HG03439 (cell line): ENCODE results near the gene DHRS7.
"Not testable (repeated sequence)": the region's sequence is repeated elsewhere in the genome, so short reads cannot be mapped to it uniquely, and the experiment has no call there.

Source experiments
- ATAC-seq: cut with Tn5 transposase; IDR thresholded peaks from one replicate; pipeline ENCODE4 v1.9.1; 2021; ENCODE audit warnings: mild to moderate bottlenecking, moderate library complexity; ENCODE audit not compliant: unreplicated experiment

The DHRS7 gene

GRCh38 chr14:60134702-60135101 is 30.5 kb downstream of the DHRS7 start:
- ATAC-seq: no peak

- ATAC-seq: no peak
Observed at GRCh38 chr14:60133487-60133886, 31.7 kb downstream of the DHRS7 start.

- ATAC-seq: no peak
Observed at GRCh38 chr14:60125918-60126317, 39.3 kb downstream of the DHRS7 start.

- no peak for ATAC-seq
Observed at GRCh38 chr14:60116181-60116580, 49.0 kb downstream of the DHRS7 start.

GRCh38 chr14:60114881-60115280 is 50.3 kb downstream of the DHRS7 start:
- ATAC-seq: no peak

GRCh38 chr14:60111732-60112131 is 53.5 kb downstream of the DHRS7 start:
- ATAC-seq: no peak

- no peak for ATAC-seq
Observed at GRCh38 chr14:60107477-60107876, 57.7 kb downstream of the DHRS7 start.

- no peak for ATAC-seq
Observed at GRCh38 chr14:60106339-60106738, 58.9 kb downstream of the DHRS7 start.

GRCh38 chr14:60102389-60102788 is 62.8 kb downstream of the DHRS7 start:
- no peak for ATAC-seq

- ATAC-seq: no peak
Observed at GRCh38 chr14:60101786-60102185, 63.4 kb downstream of the DHRS7 start.

GRCh38 chr14:60099855-60100254 is 65.3 kb downstream of the DHRS7 start:
- not testable (repeated sequence) for ATAC-seq

- ATAC-seq: no peak
Observed at GRCh38 chr14:60097974-60098373, 67.2 kb downstream of the DHRS7 start.

- ATAC-seq: no peak
Observed at GRCh38 chr14:60095781-60096450, 69.3 kb downstream of the DHRS7 start.

- ATAC-seq: no peak
Observed at GRCh38 chr14:60095231-60095630, 70.0 kb downstream of the DHRS7 start.

GRCh38 chr14:60094306-60094897 is 70.8 kb downstream of the DHRS7 start:
- ATAC-seq: no peak
